ENCODE results near the gene CHIT1. TPM values are rescaled to one million over a fixed set of nuclear protein-coding genes. Genes with fewer than 3 reads are reported as not detected.

Gene CHIT1
- total and polyA plus RNA-seq, 4 donors = 0.55 to 3.3 (median 0.74) TPM

DNA sequence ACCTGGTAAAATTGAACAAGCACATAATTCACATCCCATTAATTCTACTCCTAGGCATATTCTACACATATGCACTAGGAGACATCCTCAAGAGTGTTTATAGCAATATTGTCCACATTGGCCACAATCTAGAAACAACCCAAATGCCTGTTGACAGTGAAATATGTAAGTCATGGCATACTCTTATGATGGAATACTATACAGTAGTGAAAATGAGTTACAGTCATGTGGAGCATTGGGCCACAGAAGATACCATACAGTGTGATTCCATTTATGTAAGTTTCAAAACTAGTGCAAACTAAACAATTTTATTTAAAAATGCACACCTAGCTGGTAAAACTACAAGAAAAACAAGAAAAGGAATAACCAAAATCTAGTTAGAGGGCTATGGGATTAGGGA is 19.1 kb downstream of the CHIT1 start:
- peaks cover 7% of the 10 kb centered on the region for H3K4me1 ChIP-seq (ENCODE audit: control insufficient read depth, insufficient read depth, low read length)
- H3K27ac ChIP-seq (ENCODE audit: low read depth, low read length) = no peak overlapping the region
- H3K36me3 ChIP-seq (ENCODE audit: control insufficient read depth, insufficient read depth, low read length) = no peaks in the 10 kb centered on the region
- H3K9me3 ChIP-seq (ENCODE audit: control insufficient read depth, insufficient read depth, low read length) = no peaks in the 10 kb centered on the region
- no peaks in the 10 kb centered on the region for H3K27me3 ChIP-seq (ENCODE audit: control insufficient read depth, insufficient read depth, low read length)
- H3K4me3 ChIP-seq (ENCODE audit: low read depth, low read length) = no peak overlapping the region
- no peak for DNase-seq (ENCODE audit: low read depth in 4 of 6, low spot score in 6 of 6)

DNA sequence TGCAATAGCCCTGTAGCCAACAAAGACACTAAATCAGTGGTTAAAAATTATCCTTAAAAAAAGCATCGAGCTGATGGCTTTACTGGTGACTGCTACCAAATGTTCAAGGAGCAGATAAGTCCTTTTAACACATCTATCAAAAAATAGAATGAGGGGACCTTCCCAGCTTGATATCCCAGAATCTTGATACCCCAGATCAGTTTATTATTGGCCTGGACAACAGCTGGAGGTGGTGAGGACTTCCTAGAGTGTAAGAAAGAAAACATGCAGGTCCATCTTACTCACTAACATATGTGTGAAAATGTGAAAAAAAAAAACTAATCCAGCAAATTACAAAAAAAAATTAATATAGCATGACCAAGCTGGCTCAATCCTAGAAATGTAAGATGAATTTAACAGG is 21.3 kb downstream of the CHIT1 start:
- Histone ChIP-seq H3K27ac (ENCODE audit: low read depth, low read length) (no peak overlapping the region), H3K9me3 (ENCODE audit: control insufficient read depth, insufficient read depth, low read length) (no peaks in the 10 kb centered on the region), H3K36me3 (ENCODE audit: control insufficient read depth, insufficient read depth, low read length) (no peaks in the 10 kb centered on the region), H3K4me3 (ENCODE audit: low read depth, low read length) (no peak overlapping the region), H3K4me1 (ENCODE audit: control insufficient read depth, insufficient read depth, low read length) (peaks cover 7% of the 10 kb centered on the region), H3K27me3 (ENCODE audit: control insufficient read depth, insufficient read depth, low read length) (no peaks in the 10 kb centered on the region)
- no CpG with 5 or more reads among the region's 1 CpG for WGBS (ENCODE audit: insufficient coverage)
- DNase-seq (ENCODE audit: low read depth in 4 of 6, low spot score in 6 of 6) = no peak

- H3K36me3 ChIP-seq (ENCODE audit: control insufficient read depth, insufficient read depth, low read length) = no peaks in the 10 kb centered on the region
- no peaks in the 10 kb centered on the region for H3K9me3 ChIP-seq (ENCODE audit: control insufficient read depth, insufficient read depth, low read length)
- no peak for DNase-seq (ENCODE audit: low read depth in 4 of 6, low spot score in 6 of 6)
Measured at GRCh38 chr1:203207751-203208150, 21.7 kb downstream of the CHIT1 start.

DNA sequence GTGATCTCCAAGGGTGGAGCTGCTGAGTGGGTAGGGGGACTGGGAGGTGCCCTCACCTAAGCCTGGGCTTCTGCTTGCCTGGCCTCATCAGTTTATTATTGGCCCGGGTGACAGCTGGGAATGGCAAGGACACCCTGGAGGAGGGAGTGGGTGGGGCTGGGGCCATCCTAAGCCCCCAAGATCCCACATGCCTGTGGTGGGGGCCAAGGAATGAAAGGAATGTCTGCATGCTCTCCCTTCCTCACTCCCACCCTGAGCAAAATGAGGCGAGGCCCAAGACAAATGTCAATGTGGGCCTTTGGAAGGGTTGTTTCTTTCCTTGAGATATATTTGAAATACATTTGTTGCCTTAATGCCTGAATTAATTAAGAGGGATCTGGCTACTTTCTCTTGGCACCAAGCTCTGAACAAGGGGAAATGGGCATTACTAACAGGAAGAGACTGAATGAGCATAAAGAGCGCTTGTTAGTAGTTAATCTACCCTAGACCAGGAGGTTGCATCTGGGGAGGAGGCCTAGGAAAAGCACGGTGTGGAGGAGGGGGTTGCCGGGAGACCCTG is 23.3 kb downstream of the CHIT1 start:
- Histone ChIP-seq H3K9me3 (ENCODE audit: control insufficient read depth, insufficient read depth, low read length) (no peaks in the 10 kb centered on the region), H3K4me3 (ENCODE audit: low read depth, low read length) (no peak overlapping the region), H3K27me3 (ENCODE audit: control insufficient read depth, insufficient read depth, low read length) (no peaks in the 10 kb centered on the region), H3K27ac (ENCODE audit: low read depth, low read length) (no peak overlapping the region), H3K36me3 (ENCODE audit: control insufficient read depth, insufficient read depth, low read length) (no peaks in the 10 kb centered on the region), H3K4me1 (ENCODE audit: control insufficient read depth, insufficient read depth, low read length) (peaks cover 15% of the 10 kb centered on the region)
- peak in 2 of 6 donors; percentile 11 to 18 for DNase-seq (ENCODE audit: low read depth in 4 of 6, low spot score in 6 of 6)
- WGBS (ENCODE audit: insufficient coverage) = no CpG with 5 or more reads among the region's 5 CpGs

More at GRCh38 chr1:203207751-203208150, 21.7 kb downstream of the CHIT1 start:
- no CpG with 5 or more reads among the region's 2 CpGs for WGBS (ENCODE audit: insufficient coverage)
- Histone ChIP-seq H3K4me3 (ENCODE audit: low read depth, low read length) (no peak overlapping the region), H3K27me3 (ENCODE audit: control insufficient read depth, insufficient read depth, low read length) (no peaks in the 10 kb centered on the region), H3K27ac (ENCODE audit: low read depth, low read length) (no peak overlapping the region), H3K4me1 (ENCODE audit: control insufficient read depth, insufficient read depth, low read length) (peaks cover 10% of the 10 kb centered on the region)

GRCh38 chr1:203204756-203205155 is 24.7 kb downstream of the CHIT1 start:
- DNase-seq (ENCODE audit: low read depth in 4 of 6, low spot score in 6 of 6) = no peak
- WGBS (ENCODE audit: insufficient coverage) = 100% methylated on average over 2 of the region's 2 CpGs
- Histone ChIP-seq H3K27me3 (ENCODE audit: control insufficient read depth, insufficient read depth, low read length) (no peaks in the 10 kb centered on the region), H3K27ac (ENCODE audit: low read depth, low read length) (no peak overlapping the region), H3K4me3 (ENCODE audit: low read depth, low read length) (no peak overlapping the region), H3K4me1 (ENCODE audit: control insufficient read depth, insufficient read depth, low read length) (peaks cover 19% of the 10 kb centered on the region), H3K9me3 (ENCODE audit: control insufficient read depth, insufficient read depth, low read length) (no peaks in the 10 kb centered on the region), H3K36me3 (ENCODE audit: control insufficient read depth, insufficient read depth, low read length) (no peaks in the 10 kb centered on the region)

DNA sequence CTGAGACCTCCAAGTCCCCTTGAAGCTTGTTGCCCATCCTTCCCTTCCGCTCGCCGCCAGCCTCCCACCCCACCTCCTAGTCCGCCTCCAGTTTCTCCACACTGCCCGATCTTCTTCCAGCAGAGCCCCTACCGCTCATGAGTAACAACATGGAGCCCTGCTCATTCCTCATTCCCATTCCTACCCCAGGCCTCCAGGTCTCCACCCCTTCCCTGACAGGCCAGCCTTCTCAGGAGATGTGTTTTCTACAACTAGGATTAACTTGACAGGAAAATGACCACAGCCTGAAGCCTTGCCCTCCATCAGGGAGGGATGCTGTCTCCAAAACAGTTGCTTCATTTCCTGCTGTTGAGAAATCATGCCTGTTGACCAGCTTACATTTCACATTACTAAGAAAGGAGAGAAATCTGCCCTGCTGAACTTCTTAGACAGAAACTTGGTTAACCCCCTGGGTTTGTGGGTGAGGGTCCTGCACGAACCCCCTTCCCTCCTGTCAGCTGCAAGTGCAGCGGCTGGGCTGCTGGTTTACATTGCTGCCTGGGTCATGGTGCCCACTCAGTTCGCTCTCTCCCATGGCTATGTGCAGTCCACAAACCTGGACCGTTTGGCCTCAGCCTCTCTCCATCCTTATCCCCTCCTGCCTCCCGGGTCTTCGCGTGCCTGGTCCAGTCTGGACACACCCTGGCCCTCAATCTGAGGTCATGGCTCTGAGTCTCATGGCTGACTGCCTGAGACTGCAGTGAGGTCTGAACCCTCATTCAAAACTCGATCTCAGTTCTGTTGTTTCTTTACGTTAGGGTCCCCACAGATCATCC is 26.8 kb downstream of the CHIT1 start:
- H3K27ac ChIP-seq (ENCODE audit: low read depth, low read length) = no peak overlapping the region
- 86% methylated on average over 13 of the region's 15 CpGs for WGBS (ENCODE audit: insufficient coverage)
- peaks cover 26% of the 10 kb centered on the region for H3K4me1 ChIP-seq (ENCODE audit: control insufficient read depth, insufficient read depth, low read length)
- H3K27me3 ChIP-seq (ENCODE audit: control insufficient read depth, insufficient read depth, low read length) = no peaks in the 10 kb centered on the region
- DNase-seq (ENCODE audit: low read depth in 4 of 6, low spot score in 6 of 6) = no peak
- no peak overlapping the region for H3K4me3 ChIP-seq (ENCODE audit: low read depth, low read length)
- H3K9me3 ChIP-seq (ENCODE audit: control insufficient read depth, insufficient read depth, low read length) = no peaks in the 10 kb centered on the region
- no peaks in the 10 kb centered on the region for H3K36me3 ChIP-seq (ENCODE audit: control insufficient read depth, insufficient read depth, low read length)

GRCh38 chr1:203201516-203202205 is 27.8 kb downstream of the CHIT1 start:
- DNase-seq (ENCODE audit: low read depth in 4 of 6, low spot score in 6 of 6) = no peak
- Histone ChIP-seq H3K4me1 (ENCODE audit: control insufficient read depth, insufficient read depth, low read length) (peaks cover 26% of the 10 kb centered on the region), H3K36me3 (ENCODE audit: control insufficient read depth, insufficient read depth, low read length) (no peaks in the 10 kb centered on the region), H3K9me3 (ENCODE audit: control insufficient read depth, insufficient read depth, low read length) (no peaks in the 10 kb centered on the region), H3K4me3 (ENCODE audit: low read depth, low read length) (no peak overlapping the region), H3K27ac (ENCODE audit: low read depth, low read length) (no peak overlapping the region), H3K27me3 (ENCODE audit: control insufficient read depth, insufficient read depth, low read length) (no peaks in the 10 kb centered on the region)
- WGBS (ENCODE audit: insufficient coverage) = 69% methylated on average over 10 of the region's 10 CpGs

GRCh38 chr1:203200916-203201315 is 28.6 kb downstream of the CHIT1 start:
- Histone ChIP-seq H3K27ac (ENCODE audit: low read depth, low read length) (no peak overlapping the region), H3K27me3 (ENCODE audit: control insufficient read depth, insufficient read depth, low read length) (no peaks in the 10 kb centered on the region), H3K36me3 (ENCODE audit: control insufficient read depth, insufficient read depth, low read length) (no peaks in the 10 kb centered on the region), H3K9me3 (ENCODE audit: control insufficient read depth, insufficient read depth, low read length) (no peaks in the 10 kb centered on the region), H3K4me1 (ENCODE audit: control insufficient read depth, insufficient read depth, low read length) (peaks cover 19% of the 10 kb centered on the region), H3K4me3 (ENCODE audit: low read depth, low read length) (no peak overlapping the region)
- DNase-seq (ENCODE audit: low read depth in 4 of 6, low spot score in 6 of 6) = no peak
- 47% methylated on average over 1 of the region's 1 CpG for WGBS (ENCODE audit: insufficient coverage)

- Histone ChIP-seq H3K4me1 (ENCODE audit: control insufficient read depth, insufficient read depth, low read length) (peaks cover 18% of the 10 kb centered on the region), H3K27ac (ENCODE audit: low read depth, low read length) (no peak overlapping the region), H3K36me3 (ENCODE audit: control insufficient read depth, insufficient read depth, low read length) (no peaks in the 10 kb centered on the region), H3K9me3 (ENCODE audit: control insufficient read depth, insufficient read depth, low read length) (no peaks in the 10 kb centered on the region), H3K4me3 (ENCODE audit: low read depth, low read length) (no peak overlapping the region), H3K27me3 (ENCODE audit: control insufficient read depth, insufficient read depth, low read length) (no peaks in the 10 kb centered on the region)
- peak in 1 of 6 donors; percentile 28 for DNase-seq (ENCODE audit: low read depth in 4 of 6, low spot score in 6 of 6)
- WGBS (ENCODE audit: insufficient coverage) = 56% methylated on average over 8 of the region's 8 CpGs
Measured at GRCh38 chr1:203199816-203200571, 29.5 kb downstream of the CHIT1 start.
